Stimulated activated CD8-positive, alpha-beta memory T cell treated with anti-CD3 and anti-CD28 coated beads, Interleukin-7, amount 100 ng/mL, for 48 hours (primary cell): ENCODE results near the gene FABP3.

Source experiments
- DNase-seq, 2 donors: peaks; one replicate each; pipeline ENCODE4 v3.0.0-alpha.2; 2020; ENCODE audit warnings: low read depth in 1 of 2; ENCODE audit errors: extremely low read depth in 1 of 2

Gene FABP3

DNA sequence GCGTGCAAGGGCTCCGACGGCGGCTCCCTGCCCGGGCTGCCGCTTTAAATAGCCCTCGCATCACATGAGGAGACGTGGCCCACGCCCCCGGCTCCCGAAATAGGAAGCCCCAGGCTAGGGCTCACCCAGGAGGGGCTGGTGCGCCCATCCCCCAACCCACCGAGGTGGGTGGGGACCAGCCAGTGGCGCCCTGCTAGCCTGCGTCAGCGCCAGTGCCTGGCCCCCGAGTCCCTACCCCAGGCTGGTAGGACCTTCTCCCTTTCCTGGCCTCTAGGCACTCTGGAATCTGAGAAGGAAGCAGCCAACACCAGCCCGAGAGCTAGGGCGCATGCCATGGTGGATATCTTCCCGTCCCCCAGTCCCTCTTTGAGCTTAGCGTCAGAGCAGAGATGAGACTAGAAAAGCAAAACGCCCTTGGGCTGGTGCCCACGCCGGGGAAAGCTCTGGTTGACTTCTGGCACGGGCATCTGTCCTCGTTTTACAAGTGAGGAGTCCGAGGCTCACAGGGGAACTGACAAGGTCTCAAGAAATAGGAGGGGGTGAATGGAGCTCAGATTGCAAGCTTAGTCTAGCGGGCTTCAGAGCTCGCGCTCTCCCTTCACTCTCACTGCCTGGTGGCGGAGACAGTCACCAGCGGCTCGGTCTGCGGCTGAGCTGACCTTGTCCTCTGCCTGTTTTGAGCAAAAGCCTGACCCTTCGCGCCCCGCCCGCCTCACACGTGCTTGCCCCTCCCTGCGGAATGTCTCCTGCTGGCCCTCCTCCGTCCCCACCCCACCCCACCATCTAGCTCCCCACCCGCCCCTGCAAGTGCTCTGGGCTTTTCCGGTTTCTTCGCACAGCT lies at the start of gene FABP3:
Gene FABP3, minus strand, starts transcription at position 21 of the 841 bp plus-strand sequence. CDS start 62 bp downstream, outside the sequence.
- no peak for DNase-seq

DNA sequence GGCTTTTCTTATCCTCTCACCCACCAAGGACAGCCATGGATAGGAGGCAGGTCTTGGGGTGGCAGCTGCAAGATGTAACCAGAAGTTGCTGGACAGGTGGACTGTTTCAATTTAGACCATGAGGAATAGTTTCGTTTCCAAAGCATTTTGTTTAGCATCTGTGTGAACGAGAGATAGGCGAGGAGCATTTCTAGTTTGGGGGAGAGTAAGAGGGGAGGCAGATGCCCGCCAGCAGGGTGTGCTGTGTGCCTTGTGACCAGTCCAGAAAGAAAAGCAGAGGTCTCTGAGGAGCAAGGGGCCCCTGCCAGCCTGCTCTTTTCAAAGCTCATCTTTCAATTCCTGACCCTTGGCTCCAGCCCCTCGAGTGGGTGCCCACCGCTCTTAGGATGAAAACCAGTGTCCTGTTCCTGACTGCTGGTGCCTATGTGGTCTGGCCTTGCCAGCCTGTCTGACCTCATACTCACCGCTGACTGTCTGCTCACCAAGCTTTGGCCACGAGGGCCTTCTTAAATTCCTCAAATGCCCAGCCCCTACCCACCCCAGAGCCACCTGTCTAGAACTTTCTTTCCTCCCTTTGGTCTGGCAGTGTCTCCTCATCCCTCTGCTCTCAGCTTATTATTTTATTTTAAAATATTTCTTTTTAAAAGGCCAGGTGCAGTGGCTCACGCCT lies 48.6 kb upstream of the FABP3 start:
- no peak for DNase-seq

GRCh38 chr1:31420716-31421115 lies 47.8 kb upstream of the FABP3 start:
- DNase-seq: no peak

DNA sequence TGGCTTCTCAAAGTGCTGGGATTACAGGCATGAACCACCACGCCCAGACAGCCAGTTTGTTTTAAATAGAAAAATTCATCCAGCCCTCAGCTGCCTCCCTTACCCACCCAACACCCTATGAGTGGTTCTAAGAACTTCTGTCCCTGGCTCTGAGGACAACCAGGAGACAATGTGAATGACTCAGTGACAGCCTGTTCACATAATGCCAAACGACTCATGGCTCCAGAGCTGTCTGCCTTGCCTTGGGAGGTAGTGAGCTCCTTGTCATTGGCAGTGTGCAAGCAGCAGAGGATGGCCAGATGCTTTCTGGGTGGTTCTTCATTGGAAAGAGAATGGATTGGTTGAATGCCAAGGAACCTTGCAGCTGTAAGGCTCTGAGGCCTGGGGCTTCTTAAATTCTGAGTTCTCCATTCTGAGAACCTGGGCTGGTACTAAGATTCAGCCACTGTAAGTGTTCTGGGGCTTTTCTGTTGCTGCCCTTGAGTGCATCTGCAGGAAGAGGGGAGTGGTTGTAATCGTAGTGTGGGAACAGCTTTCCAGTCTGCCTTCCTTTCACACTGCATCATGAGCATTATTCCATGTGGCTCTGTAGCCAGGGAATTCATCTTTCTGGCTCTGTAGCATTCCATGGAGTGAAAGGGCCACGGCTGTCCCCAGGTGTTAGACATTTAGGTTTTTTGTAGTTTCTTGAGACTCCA lies 45.9 kb upstream of the FABP3 start:
- DNase-seq: no peak

GRCh38 chr1:31417148-31417547 lies 44.3 kb upstream of the FABP3 start:
- DNase-seq: no peak

- DNase-seq: no peak
These were observed 43.3 kb upstream of the FABP3 start for GRCh38 chr1:31416101-31416736.

DNA sequence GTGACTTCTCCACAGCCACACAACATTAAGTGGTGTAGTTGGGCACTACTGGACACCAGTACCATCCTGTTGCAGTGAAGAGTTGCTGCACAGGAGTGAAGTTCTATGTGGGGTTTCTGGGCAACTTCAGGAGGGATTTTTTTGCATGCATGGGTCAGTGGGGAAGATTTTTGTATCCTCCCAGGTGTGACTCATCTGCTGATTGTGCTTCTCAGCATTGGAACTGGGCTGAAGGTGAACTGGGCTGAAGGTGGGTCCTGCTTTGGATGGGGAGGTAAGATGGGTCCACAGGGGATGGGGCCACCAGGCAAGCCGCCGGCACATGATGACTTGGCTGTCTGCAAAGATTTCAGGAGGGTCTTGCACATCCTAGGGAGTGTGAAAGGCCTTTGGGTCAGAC lies 42.8 kb upstream of the FABP3 start:
- DNase-seq: no peak

DNA sequence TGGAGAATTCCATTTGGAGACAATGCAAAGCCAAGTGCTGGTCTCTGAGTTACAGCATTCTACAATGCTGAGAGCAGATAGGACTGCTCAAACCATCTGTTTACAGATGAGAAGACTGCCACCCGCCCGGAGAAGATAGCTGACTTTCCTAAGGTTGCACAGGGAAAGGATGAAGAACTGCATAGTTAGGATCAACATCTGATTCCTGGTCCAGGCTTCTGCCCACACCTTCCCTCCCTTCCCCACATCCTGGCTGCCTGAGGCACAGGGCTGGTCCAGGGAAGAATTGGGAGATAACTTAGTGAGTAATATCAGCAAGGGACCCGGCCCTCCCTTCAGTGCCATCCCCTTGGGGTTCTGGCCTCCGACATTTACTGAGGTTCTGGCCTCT lies 42.1 kb upstream of the FABP3 start:
- DNase-seq: no peak

DNA sequence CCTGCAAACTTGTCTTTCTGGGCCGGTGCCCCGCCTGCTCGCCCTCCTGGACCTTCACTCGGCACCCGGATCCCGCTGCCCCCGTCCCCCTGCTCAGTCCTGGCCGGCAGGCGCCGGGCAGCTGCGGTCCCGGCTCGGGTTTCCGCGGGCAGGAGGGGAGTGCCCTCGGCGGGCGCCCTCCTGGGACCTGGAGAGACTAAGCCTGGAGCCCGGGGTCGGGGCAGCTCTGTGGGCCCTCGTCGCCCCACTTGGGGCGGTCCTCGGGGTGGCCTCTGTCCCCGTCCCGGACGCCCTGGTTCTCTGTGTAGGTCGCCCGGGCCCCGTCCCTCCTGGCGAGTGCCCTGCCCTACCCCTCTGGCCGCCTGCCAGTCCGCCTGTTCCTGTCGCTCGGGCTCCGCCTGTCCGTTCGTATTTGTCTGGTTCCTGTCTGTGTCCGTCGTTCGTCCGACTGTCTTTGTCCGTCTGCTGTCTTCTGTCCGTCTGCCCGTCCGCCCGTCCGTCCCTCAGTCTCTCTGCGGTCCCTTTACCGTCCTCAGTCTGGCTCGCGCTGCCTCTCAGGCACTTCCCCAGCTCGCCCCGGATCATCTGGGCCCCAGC lies 40.6 kb upstream of the FABP3 start:
- no peak for DNase-seq

DNA sequence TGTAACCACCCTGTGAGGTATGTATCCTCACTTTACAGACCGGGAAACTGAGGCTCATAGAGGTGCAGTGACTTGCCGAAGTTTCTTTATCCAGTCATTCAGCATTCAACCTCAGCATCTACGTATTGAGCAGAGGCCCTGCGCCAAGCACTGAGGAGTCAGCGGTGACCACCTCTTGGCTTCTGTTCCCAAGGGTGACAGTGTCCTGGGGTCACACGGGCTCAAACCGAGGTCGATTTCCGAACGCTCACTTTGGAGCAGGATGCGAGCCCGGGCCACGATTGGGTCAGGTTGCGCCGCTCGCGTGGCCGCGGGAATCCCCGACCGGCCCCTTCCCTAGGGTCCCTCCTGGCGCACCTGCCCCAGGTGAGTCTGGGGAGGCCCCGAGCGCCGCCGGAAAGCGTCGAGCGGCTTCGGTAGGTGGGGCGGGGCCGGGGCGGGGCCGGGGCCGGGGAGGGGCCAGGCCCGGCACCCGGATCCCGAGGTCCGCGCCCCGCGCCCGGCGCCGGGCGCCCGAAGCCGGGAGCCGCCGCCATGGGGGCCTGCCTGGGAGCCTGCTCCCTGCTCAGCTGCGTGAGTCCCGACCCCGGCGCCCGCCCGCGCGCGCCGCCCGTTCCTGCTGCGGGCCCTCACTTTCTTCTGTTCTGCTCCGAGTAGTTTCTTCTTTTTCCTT lies 40.0 kb upstream of the FABP3 start, which contains the start of gene SERINC2:
Gene SERINC2, plus strand, starts transcription at position 482 of the 673 bp plus-strand sequence. Its CDS starts 53 bp downstream, at position 535.
- DNase-seq: no peak

DNA sequence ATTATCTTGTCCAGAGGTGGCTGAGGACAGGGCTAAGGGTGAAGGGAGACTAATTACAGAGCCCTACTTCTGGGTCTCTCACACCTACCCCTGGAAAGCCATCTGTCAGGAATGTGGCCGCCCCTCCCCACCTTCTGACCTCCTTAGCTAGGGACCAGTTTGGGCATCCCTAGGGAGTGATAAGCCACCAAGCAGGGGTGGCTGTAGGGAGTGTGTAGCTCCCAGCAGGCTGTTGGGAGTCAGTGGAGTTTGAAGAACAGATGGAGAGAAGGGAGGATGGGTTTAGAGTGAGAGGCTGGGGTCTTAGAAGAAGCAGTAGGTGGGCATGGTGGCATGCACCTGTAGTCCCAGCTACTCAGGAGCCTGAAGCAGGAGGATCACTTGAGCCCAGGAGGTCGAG lies 39.3 kb upstream of the FABP3 start:
- no peak for DNase-seq

DNA sequence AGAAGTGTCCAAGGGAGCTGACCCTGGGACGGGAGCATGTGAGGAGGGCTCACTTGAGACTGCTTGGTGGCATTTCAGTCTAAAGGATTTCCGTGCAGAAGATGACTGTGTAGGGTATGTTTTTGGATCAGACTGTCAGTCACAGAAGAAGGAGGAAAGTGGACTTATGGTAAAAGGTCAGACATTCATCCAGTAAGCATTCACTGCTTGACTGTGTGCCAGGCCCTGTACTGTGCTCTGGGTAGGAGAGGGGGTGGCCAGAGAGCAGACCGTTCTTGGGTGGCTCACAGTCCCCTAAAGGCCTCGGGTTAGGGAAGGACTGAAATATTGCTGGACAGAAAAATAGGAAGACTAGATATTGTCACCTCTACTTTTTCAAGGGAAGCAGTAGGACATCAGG lies 38.0 kb upstream of the FABP3 start:
- DNase-seq: no peak

GRCh38 chr1:31409946-31410858 lies 37.3 kb upstream of the FABP3 start:
- DNase-seq: no peak

GRCh38 chr1:31408788-31409318 lies 36.0 kb upstream of the FABP3 start:
- no peak for DNase-seq

- no peak for DNase-seq
These were observed 34.3 kb upstream of the FABP3 start for GRCh38 chr1:31407029-31407626.

GRCh38 chr1:31405578-31406245 lies 32.8 kb upstream of the FABP3 start:
- DNase-seq: no peak

DNA sequence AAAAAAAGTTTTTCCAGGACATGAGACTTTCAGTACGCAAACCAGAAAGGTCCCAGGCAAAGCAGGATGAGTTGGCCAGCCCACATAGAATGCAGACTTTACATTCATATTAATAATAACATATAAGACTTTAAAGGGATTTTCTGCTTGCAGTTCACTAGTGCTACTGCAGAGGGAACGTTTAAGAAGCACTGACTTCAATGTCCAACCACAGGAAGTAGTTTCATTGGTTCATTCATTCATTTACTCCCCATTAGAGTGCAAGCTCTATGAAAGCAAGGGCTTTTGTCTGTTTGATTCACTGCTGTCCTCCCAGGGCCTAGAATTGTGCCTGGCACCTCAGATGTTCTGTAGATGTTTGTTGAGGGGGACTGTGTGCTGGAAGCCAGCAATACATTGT lies 28.4 kb upstream of the FABP3 start:
- no peak for DNase-seq

GRCh38 chr1:31400393-31400792 lies 27.5 kb upstream of the FABP3 start:
- DNase-seq: no peak
